ENCODE results near the gene MAP3K14. TPM values are rescaled to one million over a fixed set of nuclear protein-coding genes. Genes with fewer than 3 reads are reported as not detected.

Gene MAP3K14
- total RNA-seq, 1 experiment from 2014 or later: 10.0 TPM

GRCh38 chr17:45260204-45260783, 56.5 kb downstream of the MAP3K14 start:
- ChIA-PET CTCF (interaction anchor here (0.7 kb wide), 1 partner anchor 84 kb away, joined by 3 read pairs; no protein-coding TSS in a partner anchor), POLR2A (no interaction called here)
- no peaks in the 10 kb centered on the region for H3K4me1 ChIP-seq
- TF ChIP-seq CTCF (IDR thresholded peaks at IDR 0.05; ENCODE audit: insufficient read depth in 1 of 2, low read depth in 1 of 2, low read length in 1 of 2, severe bottlenecking in 1 of 2, unreplicated experiment in 1 of 2): no peak
- H3K36me3 Mint-ChIP-seq (ENCODE audit: insufficient read depth, unreplicated experiment): peaks cover 10% of the 10 kb centered on the region
- no peak for DNase-seq
- H3K27ac Mint-ChIP-seq (ENCODE audit: unreplicated experiment): no peak overlapping the region
- H3K4me3 Mint-ChIP-seq (ENCODE audit: unreplicated experiment): no peak overlapping the region
- H3K4me1 Mint-ChIP-seq (ENCODE audit: low read depth, unreplicated experiment): no peaks in the 10 kb centered on the region
- no peaks in the 10 kb centered on the region for H3K9me3 ChIP-seq
- no peaks in the 10 kb centered on the region for H3K27me3 ChIP-seq (replicated peaks; ENCODE audit: control insufficient read depth, insufficient read depth, low read length)
- no peak overlapping the region for H3K4me3 ChIP-seq (ENCODE audit: low read depth, low read length)
- H3K27me3 Mint-ChIP-seq (ENCODE audit: insufficient read depth, unreplicated experiment): no peaks in the 10 kb centered on the region
- no peaks in the 10 kb centered on the region for H3K36me3 ChIP-seq (ENCODE audit: control insufficient read depth, insufficient read depth, low read length)
- no TSS peak for BruUV-seq (replicated peaks)
- no peaks in the 10 kb centered on the region for H3K9me3 Mint-ChIP-seq (ENCODE audit: unreplicated experiment)
- intact Hi-C loops (cut with micrococcal nuclease; ENCODE audit: unreplicated experiment): no loop called here

GRCh38 chr17:45258981-45259380, 57.8 kb downstream of the MAP3K14 start:
- TF ChIP-seq CTCF (IDR thresholded peaks at IDR 0.05; ENCODE audit: insufficient read depth in 1 of 2, low read depth in 1 of 2, low read length in 1 of 2, severe bottlenecking in 1 of 2, unreplicated experiment in 1 of 2): no peak
- no peak overlapping the region for H3K4me3 Mint-ChIP-seq (ENCODE audit: unreplicated experiment)
- H3K27me3 Mint-ChIP-seq (ENCODE audit: insufficient read depth, unreplicated experiment): no peaks in the 10 kb centered on the region
- Histone ChIP-seq H3K36me3 (ENCODE audit: control insufficient read depth, insufficient read depth, low read length) (no peaks in the 10 kb centered on the region), H3K9me3 (no peaks in the 10 kb centered on the region), H3K4me3 (ENCODE audit: low read depth, low read length) (no peak overlapping the region), H3K27me3 (replicated peaks; ENCODE audit: control insufficient read depth, insufficient read depth, low read length) (no peaks in the 10 kb centered on the region), H3K4me1 (no peaks in the 10 kb centered on the region)
- ChIA-PET CTCF (interaction anchor here (0.8 to 1.3 kb wide), 2 partner anchors 18 to 123 kb away, joined by 3 to 4 read pairs; partner anchors contain the start of gene ACBD4), POLR2A (no interaction called here)
- no peaks in the 10 kb centered on the region for H3K9me3 Mint-ChIP-seq (ENCODE audit: unreplicated experiment)
- no TSS peak for BruUV-seq (replicated peaks)
- H3K36me3 Mint-ChIP-seq (ENCODE audit: insufficient read depth, unreplicated experiment): peaks cover 11% of the 10 kb centered on the region
- no peak for DNase-seq
- intact Hi-C loops (cut with micrococcal nuclease; ENCODE audit: unreplicated experiment): no loop called here
- no peaks in the 10 kb centered on the region for H3K4me1 Mint-ChIP-seq (ENCODE audit: low read depth, unreplicated experiment)
- H3K27ac Mint-ChIP-seq (ENCODE audit: unreplicated experiment): no peak overlapping the region

GRCh38 chr17:45257115-45257514, 59.7 kb downstream of the MAP3K14 start:
- no peak overlapping the region for H3K4me3 Mint-ChIP-seq (ENCODE audit: unreplicated experiment)
- intact Hi-C loops (cut with micrococcal nuclease; ENCODE audit: unreplicated experiment): no loop called here
- POLR2A ChIA-PET: no interaction called here
- no peaks in the 10 kb centered on the region for H3K9me3 ChIP-seq
- no peaks in the 10 kb centered on the region for H3K4me1 Mint-ChIP-seq (ENCODE audit: low read depth, unreplicated experiment)
- H3K9me3 Mint-ChIP-seq (ENCODE audit: unreplicated experiment): no peaks in the 10 kb centered on the region
- no TSS peak for BruUV-seq (replicated peaks)
- H3K36me3 ChIP-seq (ENCODE audit: control insufficient read depth, insufficient read depth, low read length): no peaks in the 10 kb centered on the region
- no peak overlapping the region for H3K27ac Mint-ChIP-seq (ENCODE audit: unreplicated experiment)
- DNase-seq: no peak
- no peaks in the 10 kb centered on the region for H3K27me3 Mint-ChIP-seq (ENCODE audit: insufficient read depth, unreplicated experiment)
- H3K27me3 ChIP-seq (replicated peaks; ENCODE audit: control insufficient read depth, insufficient read depth, low read length): no peaks in the 10 kb centered on the region
- no peak overlapping the region for H3K4me3 ChIP-seq (ENCODE audit: low read depth, low read length)
- no peaks in the 10 kb centered on the region for H3K4me1 ChIP-seq
- TF ChIP-seq CTCF (IDR thresholded peaks at IDR 0.05; ENCODE audit: insufficient read depth in 1 of 2, low read depth in 1 of 2, low read length in 1 of 2, severe bottlenecking in 1 of 2, unreplicated experiment in 1 of 2): no peak
- H3K36me3 Mint-ChIP-seq (ENCODE audit: insufficient read depth, unreplicated experiment): peaks cover 4% of the 10 kb centered on the region
- CTCF ChIA-PET: interaction anchor here (0.6 to 2.5 kb wide), 2 partner anchors 10 to 108 kb away, joined by 3 to 7 read pairs; no protein-coding TSS in a partner anchor

Data from Caco-2 (cell line).